Measurements from ENCODE around the gene NID1. TPM values are rescaled to one million over a fixed set of nuclear protein-coding genes. Genes with fewer than 3 reads are reported as not detected.

Gene NID1
- not detected in 2 replicates for total RNA-seq (2014; rRNA removed; shearing (Covaris generic))

GRCh38 chr1:236064674-236065508, at the start of gene NID1:
Gene NID1, minus strand, starts transcription at chr1:236065090. Its CDS starts 11 bp downstream, at chr1:236065079.
- no peak for DNase-seq (ENCODE audit: low spot score)

- DNase-seq (ENCODE audit: low spot score): no peak
Measured at GRCh38 chr1:236114076-236114747, 49.3 kb upstream of the NID1 start.

- DNase-seq (ENCODE audit: low spot score): no peak
Measured at GRCh38 chr1:236113324-236114032, 48.6 kb upstream of the NID1 start.

GRCh38 chr1:236112332-236112627, 47.4 kb upstream of the NID1 start:
- DNase-seq (ENCODE audit: low spot score): no peak

GRCh38 chr1:236111527-236112331, 46.8 kb upstream of the NID1 start:
- no peak for DNase-seq (ENCODE audit: low spot score)

- no peak for DNase-seq (ENCODE audit: low spot score)
Measured at GRCh38 chr1:236110137-236110536, 45.2 kb upstream of the NID1 start.

- DNase-seq (ENCODE audit: low spot score): no peak
Measured at GRCh38 chr1:236108027-236108648, 43.2 kb upstream of the NID1 start.

- no peak for DNase-seq (ENCODE audit: low spot score)
Measured at GRCh38 chr1:236107121-236107907, 42.4 kb upstream of the NID1 start.

GRCh38 chr1:236103646-236104218, 38.8 kb upstream of the NID1 start:
- DNase-seq (ENCODE audit: low spot score): peak; percentile 73

GRCh38 chr1:236103059-236103458, 38.2 kb upstream of the NID1 start:
- DNase-seq (ENCODE audit: low spot score): no peak

- no peak for DNase-seq (ENCODE audit: low spot score)
Measured at GRCh38 chr1:236102611-236103010, 37.7 kb upstream of the NID1 start.

GRCh38 chr1:236101233-236102200, 36.6 kb upstream of the NID1 start:
- DNase-seq (ENCODE audit: low spot score): no peak

- no peak for DNase-seq (ENCODE audit: low spot score)
Measured at GRCh38 chr1:236100799-236101198, 35.9 kb upstream of the NID1 start.

- no peak for DNase-seq (ENCODE audit: low spot score)
Measured at GRCh38 chr1:236099355-236099974, 34.6 kb upstream of the NID1 start.

GRCh38 chr1:236098267-236098666, 33.4 kb upstream of the NID1 start:
- DNase-seq (ENCODE audit: low spot score): no peak

- DNase-seq (ENCODE audit: low spot score): peak; percentile 23
Measured at GRCh38 chr1:236096660-236097482, 32.0 kb upstream of the NID1 start.

Data from HT-29 (cell line).